NCI-H82 treated with DMSO at 0.1 percent for 48 hours (cell line): Measurements from ENCODE around the gene USP53.
"Not testable (repeated sequence)": the region's sequence is repeated elsewhere in the genome, so short reads cannot be mapped to it uniquely, and the experiment has no call there.

ENCODE experiments used
- DNase-seq: peaks from one replicate; lab custom pipeline; 2025; ENCODE audit not compliant: unreplicated experiment; lab: John Stamatoyannopoulos, UW

USP53 gene

DNA sequence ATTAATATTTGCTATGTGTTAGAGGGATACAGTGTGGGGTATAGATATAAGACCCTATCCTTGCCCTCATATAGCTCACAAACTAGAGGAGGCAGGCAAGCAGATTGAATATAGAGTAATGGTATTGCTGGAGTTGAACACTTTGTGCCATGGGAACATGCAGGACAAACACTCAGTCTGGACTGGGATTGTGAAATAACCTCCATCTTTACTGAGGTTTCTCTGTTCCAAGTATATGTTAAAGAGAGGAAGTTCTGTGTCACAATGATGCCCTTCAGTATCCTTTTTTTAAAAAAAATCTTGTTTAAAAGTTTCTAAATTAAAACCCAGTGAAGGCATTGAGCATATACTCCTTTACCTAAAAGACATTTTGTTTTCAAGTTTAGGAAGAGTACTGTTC lies 100.7 kb downstream of the USP53 start:
- DNase-seq, result no peak

DNA sequence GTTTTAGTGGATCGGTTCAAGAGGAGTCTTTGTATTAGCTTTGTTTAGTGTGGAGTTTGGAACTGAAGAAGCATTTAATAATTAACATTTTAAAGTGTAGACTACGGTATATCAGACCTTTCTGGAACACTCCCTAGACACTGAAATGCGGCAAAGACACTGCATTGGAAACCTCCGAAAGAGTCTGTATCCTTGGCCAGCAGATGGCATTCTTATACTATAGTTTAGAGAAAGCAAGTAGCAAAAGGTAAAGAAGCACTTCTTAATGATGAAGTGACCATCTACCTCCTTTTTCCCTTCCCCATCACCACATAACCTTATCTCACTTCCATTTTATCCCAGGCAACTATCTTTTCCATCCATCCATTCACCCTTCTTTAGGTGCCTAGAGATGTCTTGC lies 101.8 kb downstream of the USP53 start:
- no peak for DNase-seq

DNA sequence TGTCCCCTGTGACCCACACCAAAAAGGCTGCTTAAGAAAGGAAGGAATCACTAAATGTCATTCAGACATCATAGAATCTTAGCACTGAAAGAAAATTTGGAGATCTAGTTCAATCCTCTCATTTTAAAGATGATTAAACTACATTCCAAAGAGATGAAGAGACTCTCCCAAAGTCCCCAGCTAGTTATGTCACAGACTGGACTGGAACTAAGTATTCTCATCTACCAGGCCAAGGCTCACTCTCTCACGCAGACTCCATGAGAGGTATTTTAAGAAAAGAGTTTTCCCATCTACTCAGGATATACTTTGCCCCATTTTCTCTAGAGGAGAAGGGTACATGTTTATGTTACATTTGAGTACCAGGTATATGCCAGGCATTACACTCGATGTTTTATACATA lies 102.5 kb downstream of the USP53 start:
- DNase-seq, result no peak

DNA sequence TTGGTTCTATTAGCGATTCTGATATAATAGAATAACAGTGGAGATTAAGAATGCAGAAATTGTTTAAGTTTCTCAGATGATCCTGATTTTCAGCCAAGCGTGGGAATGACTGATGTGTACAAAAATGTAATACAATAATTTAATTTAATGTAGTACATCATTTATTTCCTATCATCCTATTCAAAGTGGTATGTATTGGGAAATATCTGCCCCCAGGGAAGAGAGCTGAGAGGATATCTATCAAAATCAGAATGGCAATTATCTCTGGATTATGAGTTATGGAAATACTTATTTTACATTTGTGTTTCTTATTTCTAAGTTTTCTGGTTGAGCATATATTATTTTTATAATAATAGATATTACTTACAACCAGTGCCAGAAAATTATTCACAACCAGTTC lies 105.5 kb downstream of the USP53 start:
- no peak for DNase-seq

DNA sequence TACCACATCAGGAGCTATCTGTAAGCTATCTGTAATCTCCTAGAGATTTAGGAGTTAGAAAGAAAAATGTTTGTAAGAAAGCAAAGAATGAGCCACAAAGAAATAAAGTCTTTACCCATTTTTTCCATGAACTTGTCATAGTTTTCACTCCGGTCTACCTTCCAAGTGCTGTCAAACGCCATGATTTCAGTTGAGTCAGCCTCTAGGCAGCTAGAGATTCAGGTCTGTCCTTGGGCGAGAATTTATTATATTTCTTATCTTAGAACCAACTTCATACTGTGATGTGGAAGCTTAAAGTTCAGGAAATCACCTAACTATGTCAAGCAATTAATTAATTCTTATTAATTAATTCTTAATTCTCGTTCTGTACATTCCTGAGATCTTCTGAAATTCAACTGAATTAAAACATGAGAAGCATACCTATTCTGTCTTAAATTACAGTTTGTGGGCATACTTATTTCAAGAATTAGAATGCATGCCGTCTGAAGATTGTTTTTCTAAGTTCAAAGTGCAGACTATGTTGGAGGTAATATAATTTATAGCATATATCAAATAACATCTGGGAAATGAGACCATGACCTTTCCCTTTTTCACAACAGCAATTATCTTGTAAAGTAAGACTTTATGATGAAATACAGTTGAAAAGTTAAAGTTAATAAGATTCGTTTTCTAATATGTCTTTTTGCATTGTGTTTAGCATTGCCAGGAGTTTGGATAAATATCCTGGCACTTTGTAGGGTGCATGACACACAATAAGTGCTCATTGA lies 109.6 kb downstream of the USP53 start, which contains the start of gene FABP2:
Gene FABP2 (minus strand): TSS at position 218 of the 767 bp plus-strand sequence. CDS start 36 bp downstream, at position 182.
- no peak for DNase-seq

DNA sequence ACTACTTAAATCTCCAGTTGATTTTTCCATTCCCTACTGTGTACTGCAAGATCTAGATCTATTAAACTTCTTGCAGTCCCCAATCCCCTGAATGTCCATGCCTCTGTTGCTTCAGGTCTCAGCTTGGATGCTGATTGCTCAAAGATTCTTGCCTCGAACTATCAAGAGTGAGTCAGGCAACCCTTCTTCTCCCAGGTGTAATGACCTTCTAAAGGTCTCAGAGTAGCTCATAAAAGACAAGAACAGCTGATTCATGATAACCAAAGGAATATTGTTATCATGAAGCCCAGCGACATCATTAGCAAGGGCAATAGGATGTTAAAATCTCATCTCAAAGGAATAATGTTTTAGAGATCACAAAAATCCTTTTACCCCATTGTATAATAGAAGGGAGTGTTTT lies 116.2 kb downstream of the USP53 start:
- DNase-seq, result no peak

GRCh38 chr4:119329835-119330620 lies 117.5 kb downstream of the USP53 start:
- DNase-seq, result peak; percentile 5

DNA sequence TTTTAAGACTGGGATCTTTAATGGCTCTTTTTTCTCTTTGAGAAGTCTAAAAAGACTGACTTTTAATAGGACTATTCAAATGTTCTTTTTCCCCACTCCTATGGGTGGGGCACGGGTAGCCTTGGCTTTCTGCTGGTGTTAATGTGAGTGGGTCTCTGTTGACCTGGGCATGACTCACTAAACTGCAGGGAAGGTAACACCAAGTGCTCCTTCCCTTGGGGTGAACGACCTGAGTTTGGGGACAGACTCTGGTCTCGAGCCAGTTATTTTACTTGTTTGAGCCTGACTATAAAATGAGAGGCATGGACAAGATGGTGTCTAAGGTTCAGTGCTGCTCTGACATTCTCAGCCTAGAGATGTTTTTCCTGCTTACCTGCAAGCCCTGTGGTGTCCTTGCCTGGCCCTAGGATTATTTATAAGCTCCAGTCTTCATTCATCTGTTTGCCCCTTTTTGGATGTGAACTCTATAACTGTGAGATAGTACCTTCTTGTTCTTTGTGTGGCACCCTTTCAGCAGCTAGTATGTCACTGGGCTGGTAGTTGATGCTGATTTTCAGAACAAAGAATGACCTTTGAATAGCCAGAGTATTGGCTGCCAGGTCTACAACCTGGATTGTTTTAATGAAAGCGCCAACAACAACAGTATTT lies 123.9 kb downstream of the USP53 start:
- not testable (repeated sequence) for DNase-seq

- DNase-seq, result no peak
Observed at GRCh38 chr4:119337010-119337409, 124.5 kb downstream of the USP53 start.

DNA sequence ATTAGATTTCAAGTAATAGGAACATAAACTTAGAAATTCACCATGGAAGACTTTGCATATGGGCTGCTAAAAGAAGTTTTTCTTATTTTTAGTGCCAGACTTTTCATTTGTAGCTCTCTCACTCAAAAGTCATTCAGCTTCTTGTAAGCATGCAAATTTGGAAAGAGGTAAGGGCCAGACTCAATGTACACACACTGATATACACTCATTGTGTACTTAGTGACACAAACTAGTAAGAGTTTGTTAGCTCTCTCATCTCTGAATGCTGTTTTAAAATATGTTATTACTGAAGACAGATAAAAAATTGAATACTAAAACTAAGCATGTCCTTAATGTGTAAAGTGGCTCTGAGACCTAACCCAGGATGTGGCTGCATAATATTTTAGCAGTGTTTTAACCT lies 127.4 kb downstream of the USP53 start:
- DNase-seq, result not testable (repeated sequence)

DNA sequence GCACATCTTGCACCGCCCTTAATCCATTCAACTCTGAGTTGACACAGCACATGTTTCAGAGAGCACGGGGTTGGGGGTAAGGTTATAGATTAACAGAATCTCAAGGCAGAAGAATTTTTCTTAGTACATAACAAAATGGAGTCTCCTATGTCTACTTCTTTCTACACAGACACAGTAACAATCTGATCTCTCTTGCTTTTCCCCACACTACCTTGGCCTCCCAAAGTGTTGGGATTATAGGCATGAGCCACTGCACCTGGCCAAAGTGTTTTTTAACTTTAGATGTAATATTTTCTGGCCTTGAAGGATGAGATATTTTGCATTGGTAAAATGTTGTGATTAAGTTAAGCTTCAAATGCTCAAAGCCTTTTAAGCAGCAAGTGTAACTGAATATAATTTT lies 130.8 kb downstream of the USP53 start:
- DNase-seq, result not testable (repeated sequence)
